Vagina (tissue), 2 donors: Measurements from ENCODE around the gene SORCS2.

ENCODE experiments used
- POLR2AphosphoS5 ChIP-seq, 2 donors: sonication (generic); formaldehyde crosslinking; IDR thresholded peaks; one replicate each; pipeline ENCODE4 v1.9.0; 2017; ENCODE audit warnings: antibody characterized with exemption in 2 of 2, mild to moderate bottlenecking in 2 of 2, low read depth in 1 of 2; ENCODE audit not compliant: insufficient read depth in 1 of 2
- TF ChIP-seq, protein P1 (sequence below), 3 experiments: fragments of 450-650 bp in 2 of 3; fragments of 200-600 bp in 1 of 3; sonication (generic) in 1 of 3; IDR thresholded peaks; one replicate each; pipeline ENCODE4 v1.5.1; 2017 to 2019; ENCODE audit warnings: antibody characterized with exemption in 3 of 3, mild to moderate bottlenecking in 2 of 3, moderate library complexity in 2 of 3

DNA sequence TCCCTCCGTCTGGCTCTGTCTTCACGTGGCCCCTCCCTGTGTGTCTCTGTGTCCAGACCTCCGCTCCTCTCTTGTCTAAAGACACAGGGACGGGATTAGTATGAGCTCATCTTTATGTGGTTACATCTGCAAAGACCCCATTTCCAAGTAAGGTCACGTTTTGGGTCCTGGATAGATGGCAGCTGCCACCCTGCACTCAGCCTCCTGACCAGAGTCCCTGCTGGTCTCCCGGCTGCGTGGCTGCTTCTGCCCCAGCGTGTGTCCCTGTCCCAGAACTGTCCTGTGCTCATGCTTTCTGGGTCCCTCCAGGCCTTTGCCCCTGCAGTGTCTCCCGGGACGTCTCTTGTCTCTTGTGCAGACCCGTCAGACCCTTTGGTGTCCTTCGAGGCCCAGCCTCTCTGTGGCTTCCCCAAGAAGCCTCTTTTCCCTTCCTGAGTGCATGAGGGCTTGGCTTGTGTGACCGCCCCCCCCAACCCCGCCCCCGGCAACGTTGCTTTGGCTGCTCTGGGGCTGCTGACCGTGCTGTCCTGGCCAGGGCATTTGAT lies 135.1 kb downstream of the SORCS2 start:
- TF ChIP-seq, protein P1, sequence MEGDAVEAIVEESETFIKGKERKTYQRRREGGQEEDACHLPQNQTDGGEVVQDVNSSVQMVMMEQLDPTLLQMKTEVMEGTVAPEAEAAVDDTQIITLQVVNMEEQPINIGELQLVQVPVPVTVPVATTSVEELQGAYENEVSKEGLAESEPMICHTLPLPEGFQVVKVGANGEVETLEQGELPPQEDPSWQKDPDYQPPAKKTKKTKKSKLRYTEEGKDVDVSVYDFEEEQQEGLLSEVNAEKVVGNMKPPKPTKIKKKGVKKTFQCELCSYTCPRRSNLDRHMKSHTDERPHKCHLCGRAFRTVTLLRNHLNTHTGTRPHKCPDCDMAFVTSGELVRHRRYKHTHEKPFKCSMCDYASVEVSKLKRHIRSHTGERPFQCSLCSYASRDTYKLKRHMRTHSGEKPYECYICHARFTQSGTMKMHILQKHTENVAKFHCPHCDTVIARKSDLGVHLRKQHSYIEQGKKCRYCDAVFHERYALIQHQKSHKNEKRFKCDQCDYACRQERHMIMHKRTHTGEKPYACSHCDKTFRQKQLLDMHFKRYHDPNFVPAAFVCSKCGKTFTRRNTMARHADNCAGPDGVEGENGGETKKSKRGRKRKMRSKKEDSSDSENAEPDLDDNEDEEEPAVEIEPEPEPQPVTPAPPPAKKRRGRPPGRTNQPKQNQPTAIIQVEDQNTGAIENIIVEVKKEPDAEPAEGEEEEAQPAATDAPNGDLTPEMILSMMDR (IDR thresholded peaks at IDR 0.05) = no peak
- TF ChIP-seq POLR2AphosphoS5 (IDR thresholded peaks at IDR 0.05; ENCODE audit: insufficient read depth in 1 of 2, low read depth in 1 of 2) = no peak
